Measurements from ENCODE around the gene ACKR1.
A peak's percentile ranks its signal among the peaks of the same experiment; 100 is the strongest.

ACKR1 gene

DNA sequence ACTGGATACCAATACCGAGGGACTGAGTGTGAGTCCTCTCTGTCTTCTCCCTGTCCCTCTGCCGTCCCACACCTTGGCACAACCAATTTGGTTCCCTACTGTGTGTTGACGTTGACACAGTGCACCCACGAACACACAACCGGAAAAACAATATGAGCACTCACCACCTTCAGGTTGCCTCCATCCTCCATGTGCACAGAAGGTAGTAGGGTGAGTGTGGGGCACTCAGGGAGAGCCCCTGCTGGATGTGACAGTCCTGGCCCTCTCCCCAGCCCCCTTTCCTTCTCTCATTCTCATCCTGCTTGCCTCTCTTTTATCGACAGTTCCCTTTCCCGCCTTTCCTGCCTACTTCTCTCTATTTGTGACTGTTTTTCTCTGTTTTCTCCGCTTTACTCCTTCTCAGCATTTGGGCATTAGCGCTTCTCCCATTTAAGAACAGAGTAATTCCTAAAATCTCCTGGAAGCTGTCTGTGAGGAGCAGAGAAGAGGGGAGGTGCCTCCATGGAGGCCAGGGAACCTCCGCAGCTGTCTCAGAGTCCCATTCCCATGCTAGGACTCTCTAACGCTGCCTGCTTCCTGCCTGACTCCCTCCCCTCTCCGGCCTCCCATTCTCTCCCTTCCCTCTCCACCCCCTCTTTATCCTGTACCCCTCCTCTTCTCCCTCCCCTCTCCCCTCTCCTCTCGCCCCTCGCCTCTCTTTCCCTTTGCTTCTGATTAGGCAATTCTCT, 16.9 kb upstream of the ACKR1 start:
- no peaks in the 10 kb centered on the region for H3K9me3 ChIP-seq (ENCODE audit: control insufficient read depth, insufficient read depth, low read depth, low read length)
- H3K4me3 ChIP-seq (ENCODE audit: low read depth, low read length) = peak overlapping the region; percentile 70
- H3K27ac ChIP-seq (ENCODE audit: low read depth, low read length) = no peak overlapping the region
- H3K36me3 ChIP-seq (ENCODE audit: control insufficient read depth, insufficient read depth, low read length) = no peaks in the 10 kb centered on the region
- peaks cover 8% of the 10 kb centered on the region for H3K4me1 ChIP-seq (ENCODE audit: control insufficient read depth, insufficient read depth, low read length)
- H3K9ac ChIP-seq (ENCODE audit: low read length) = peak overlapping the region; percentile 24
- H3K27me3 ChIP-seq (ENCODE audit: control insufficient read depth, insufficient read depth, low read length) = peaks cover 30% of the 10 kb centered on the region; the same call in 1 of the 2 replicates

DNA sequence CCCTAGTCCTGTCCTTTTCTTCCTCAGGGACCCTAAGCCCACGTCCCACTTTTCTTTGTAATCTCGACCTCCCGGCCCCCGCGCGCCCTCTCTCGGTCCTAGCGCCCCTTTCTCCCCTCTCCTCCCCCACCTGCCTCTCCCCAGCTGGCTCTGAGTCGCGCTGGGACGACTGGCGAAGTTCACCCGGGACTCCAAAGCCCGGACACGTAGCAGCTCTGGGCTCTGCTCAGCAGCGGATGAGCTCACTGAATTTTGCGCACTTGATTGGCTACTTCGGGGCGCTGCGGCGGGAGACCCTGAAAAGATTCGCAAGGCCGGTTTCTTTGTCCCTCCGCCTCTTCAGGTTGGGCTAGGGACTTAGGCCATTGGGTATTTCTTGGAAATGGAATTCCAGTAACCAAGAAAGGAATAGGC, 16.3 kb upstream of the ACKR1 start:
- H3K4me3 ChIP-seq (ENCODE audit: low read depth, low read length) = peak overlapping the region; percentile 70
- no peaks in the 10 kb centered on the region for H3K36me3 ChIP-seq (ENCODE audit: control insufficient read depth, insufficient read depth, low read length)
- peaks cover 8% of the 10 kb centered on the region for H3K4me1 ChIP-seq (ENCODE audit: control insufficient read depth, insufficient read depth, low read length)
- H3K27me3 ChIP-seq (ENCODE audit: control insufficient read depth, insufficient read depth, low read length) = peaks cover 30% of the 10 kb centered on the region; the same call in 1 of the 2 replicates
- no peak overlapping the region for H3K27ac ChIP-seq (ENCODE audit: low read depth, low read length)
- H3K9ac ChIP-seq (ENCODE audit: low read length) = peak overlapping the region; percentile 24
- no peaks in the 10 kb centered on the region for H3K9me3 ChIP-seq (ENCODE audit: control insufficient read depth, insufficient read depth, low read depth, low read length)

- Histone ChIP-seq H3K36me3 (ENCODE audit: control insufficient read depth, insufficient read depth, low read length) (no peaks in the 10 kb centered on the region), H3K27me3 (ENCODE audit: control insufficient read depth, insufficient read depth, low read length) (peaks cover 30% of the 10 kb centered on the region; the same call in 1 of the 2 replicates), H3K4me1 (ENCODE audit: control insufficient read depth, insufficient read depth, low read length) (peaks cover 8% of the 10 kb centered on the region), H3K27ac (ENCODE audit: low read depth, low read length) (no peak overlapping the region), H3K4me3 (ENCODE audit: low read depth, low read length) (no peak overlapping the region), H3K9ac (ENCODE audit: low read length) (no peak overlapping the region), H3K9me3 (ENCODE audit: control insufficient read depth, insufficient read depth, low read depth, low read length) (no peaks in the 10 kb centered on the region)
Measured at GRCh38 chr1:159190441-159190840, 14.2 kb upstream of the ACKR1 start.

GRCh38 chr1:159196543-159196942, 8.1 kb upstream of the ACKR1 start:
- Histone ChIP-seq H3K9ac (ENCODE audit: low read length) (no peak overlapping the region), H3K4me1 (ENCODE audit: control insufficient read depth, insufficient read depth, low read length) (0 out of 2 replicates have a peak, but pooled peaks cover 2% of the 10 kb centered on the region), H3K4me3 (ENCODE audit: low read depth, low read length) (no peak overlapping the region), H3K27ac (ENCODE audit: low read depth, low read length) (no peak overlapping the region), H3K9me3 (ENCODE audit: control insufficient read depth, insufficient read depth, low read depth, low read length) (no peaks in the 10 kb centered on the region), H3K36me3 (ENCODE audit: control insufficient read depth, insufficient read depth, low read length) (no peaks in the 10 kb centered on the region), H3K27me3 (ENCODE audit: control insufficient read depth, insufficient read depth, low read length) (no peaks in the 10 kb centered on the region)

GRCh38 chr1:159197561-159198557, 6.8 kb upstream of the ACKR1 start:
- 0 out of 2 replicates have a peak, but pooled peaks cover 2% of the 10 kb centered on the region for H3K4me1 ChIP-seq (ENCODE audit: control insufficient read depth, insufficient read depth, low read length)
- H3K36me3 ChIP-seq (ENCODE audit: control insufficient read depth, insufficient read depth, low read length) = no peaks in the 10 kb centered on the region
- H3K9me3 ChIP-seq (ENCODE audit: control insufficient read depth, insufficient read depth, low read depth, low read length) = no peaks in the 10 kb centered on the region
- no peak overlapping the region for H3K9ac ChIP-seq (ENCODE audit: low read length)
- no peaks in the 10 kb centered on the region for H3K27me3 ChIP-seq (ENCODE audit: control insufficient read depth, insufficient read depth, low read length)
- H3K4me3 ChIP-seq (ENCODE audit: low read depth, low read length) = no peak overlapping the region
- H3K27ac ChIP-seq (ENCODE audit: low read depth, low read length) = no peak overlapping the region

- no peak overlapping the region for H3K4me3 ChIP-seq (ENCODE audit: low read depth, low read length)
- no peak overlapping the region for H3K9ac ChIP-seq (ENCODE audit: low read length)
- no peaks in the 10 kb centered on the region for H3K9me3 ChIP-seq (ENCODE audit: control insufficient read depth, insufficient read depth, low read depth, low read length)
- 0 out of 2 replicates have a peak, but pooled peaks cover 2% of the 10 kb centered on the region for H3K4me1 ChIP-seq (ENCODE audit: control insufficient read depth, insufficient read depth, low read length)
- peaks cover 7% of the 10 kb centered on the region for H3K27me3 ChIP-seq (ENCODE audit: control insufficient read depth, insufficient read depth, low read length)
- H3K27ac ChIP-seq (ENCODE audit: low read depth, low read length) = no peak overlapping the region
- H3K36me3 ChIP-seq (ENCODE audit: control insufficient read depth, insufficient read depth, low read length) = no peaks in the 10 kb centered on the region
Measured at GRCh38 chr1:159199901-159200300, 4.8 kb upstream of the ACKR1 start.

DNA sequence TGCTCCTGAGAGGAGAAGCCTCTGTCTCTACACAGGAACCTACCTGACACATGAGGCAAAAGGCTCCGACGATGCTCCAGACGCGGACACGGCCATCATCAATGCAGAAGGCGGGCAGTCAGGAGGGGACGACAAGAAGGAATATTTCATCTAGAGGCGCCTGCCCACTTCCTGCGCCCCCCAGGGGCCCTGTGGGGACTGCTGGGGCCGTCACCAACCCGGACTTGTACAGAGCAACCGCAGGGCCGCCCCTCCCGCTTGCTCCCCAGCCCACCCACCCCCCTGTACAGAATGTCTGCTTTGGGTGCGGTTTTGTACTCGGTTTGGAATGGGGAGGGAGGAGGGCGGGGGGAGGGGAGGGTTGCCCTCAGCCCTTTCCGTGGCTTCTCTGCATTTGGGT, 3.9 kb upstream of the ACKR1 start:
- no peak overlapping the region for H3K4me3 ChIP-seq (ENCODE audit: low read depth, low read length)
- 0 out of 2 replicates have a peak, but pooled peaks cover 2% of the 10 kb centered on the region for H3K4me1 ChIP-seq (ENCODE audit: control insufficient read depth, insufficient read depth, low read length)
- H3K36me3 ChIP-seq (ENCODE audit: control insufficient read depth, insufficient read depth, low read length) = no peaks in the 10 kb centered on the region
- no peaks in the 10 kb centered on the region for H3K9me3 ChIP-seq (ENCODE audit: control insufficient read depth, insufficient read depth, low read depth, low read length)
- no peak overlapping the region for H3K27ac ChIP-seq (ENCODE audit: low read depth, low read length)
- H3K27me3 ChIP-seq (ENCODE audit: control insufficient read depth, insufficient read depth, low read length) = peaks cover 7% of the 10 kb centered on the region
- no peak overlapping the region for H3K9ac ChIP-seq (ENCODE audit: low read length)

DNA sequence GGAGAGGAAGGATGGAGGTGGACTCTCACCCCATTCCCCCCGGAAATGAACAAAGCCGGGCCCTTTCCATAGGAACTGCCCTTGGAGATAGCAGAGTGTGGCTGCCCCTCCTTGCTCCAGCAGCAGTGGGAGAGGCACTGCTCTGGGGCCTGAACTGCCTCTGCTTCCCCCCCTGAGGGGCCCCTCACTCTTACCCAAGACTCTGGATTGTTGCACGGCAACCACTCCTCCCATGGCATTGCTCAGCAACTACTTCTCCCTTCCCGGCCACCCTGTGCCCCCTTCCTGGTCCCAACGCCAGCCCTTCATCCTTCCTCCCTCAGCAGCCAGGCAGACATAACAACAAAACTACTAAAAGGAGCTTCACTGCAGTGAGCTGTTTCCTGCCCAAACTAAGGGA, 3.0 kb upstream of the ACKR1 start:
- 0 out of 2 replicates have a peak, but pooled peaks cover 2% of the 10 kb centered on the region for H3K4me1 ChIP-seq (ENCODE audit: control insufficient read depth, insufficient read depth, low read length)
- no peaks in the 10 kb centered on the region for H3K9me3 ChIP-seq (ENCODE audit: control insufficient read depth, insufficient read depth, low read depth, low read length)
- H3K9ac ChIP-seq (ENCODE audit: low read length) = no peak overlapping the region
- H3K27ac ChIP-seq (ENCODE audit: low read depth, low read length) = no peak overlapping the region
- peaks cover 14% of the 10 kb centered on the region for H3K27me3 ChIP-seq (ENCODE audit: control insufficient read depth, insufficient read depth, low read length)
- no peak overlapping the region for H3K4me3 ChIP-seq (ENCODE audit: low read depth, low read length)
- no peaks in the 10 kb centered on the region for H3K36me3 ChIP-seq (ENCODE audit: control insufficient read depth, insufficient read depth, low read length)

GRCh38 chr1:159203610-159204009, 1.1 kb upstream of the ACKR1 start:
- no peaks in the 10 kb centered on the region for H3K4me1 ChIP-seq (ENCODE audit: control insufficient read depth, insufficient read depth, low read length)
- H3K36me3 ChIP-seq (ENCODE audit: control insufficient read depth, insufficient read depth, low read length) = no peaks in the 10 kb centered on the region
- peaks cover 27% of the 10 kb centered on the region for H3K27me3 ChIP-seq (ENCODE audit: control insufficient read depth, insufficient read depth, low read length)
- H3K27ac ChIP-seq (ENCODE audit: low read depth, low read length) = no peak overlapping the region
- H3K4me3 ChIP-seq (ENCODE audit: low read depth, low read length) = no peak overlapping the region
- H3K9ac ChIP-seq (ENCODE audit: low read length) = no peak overlapping the region
- no peaks in the 10 kb centered on the region for H3K9me3 ChIP-seq (ENCODE audit: control insufficient read depth, insufficient read depth, low read depth, low read length)

DNA sequence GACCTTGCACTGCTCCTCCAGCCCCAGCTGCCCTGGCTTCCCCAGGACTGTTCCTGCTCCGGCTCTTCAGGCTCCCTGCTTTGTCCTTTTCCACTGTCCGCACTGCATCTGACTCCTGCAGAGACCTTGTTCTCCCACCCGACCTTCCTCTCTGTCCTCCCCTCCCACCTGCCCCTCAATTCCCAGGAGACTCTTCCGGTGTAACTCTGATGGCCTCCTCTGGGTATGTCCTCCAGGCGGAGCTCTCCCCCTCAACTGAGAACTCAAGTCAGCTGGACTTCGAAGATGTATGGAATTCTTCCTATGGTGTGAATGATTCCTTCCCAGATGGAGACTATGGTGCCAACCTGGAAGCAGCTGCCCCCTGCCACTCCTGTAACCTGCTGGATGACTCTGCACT, 550 bp downstream of the ACKR1 start:
- no peaks in the 10 kb centered on the region for H3K9me3 ChIP-seq (ENCODE audit: control insufficient read depth, insufficient read depth, low read depth, low read length)
- no peaks in the 10 kb centered on the region for H3K4me1 ChIP-seq (ENCODE audit: control insufficient read depth, insufficient read depth, low read length)
- H3K4me3 ChIP-seq (ENCODE audit: low read depth, low read length) = no peak overlapping the region
- peaks cover 31% of the 10 kb centered on the region for H3K27me3 ChIP-seq (ENCODE audit: control insufficient read depth, insufficient read depth, low read length)
- H3K9ac ChIP-seq (ENCODE audit: low read length) = no peak overlapping the region
- no peak overlapping the region for H3K27ac ChIP-seq (ENCODE audit: low read depth, low read length)
- H3K36me3 ChIP-seq (ENCODE audit: control insufficient read depth, insufficient read depth, low read length) = no peaks in the 10 kb centered on the region

GRCh38 chr1:159206110-159206509, 1.4 kb downstream of the ACKR1 start:
- Histone ChIP-seq H3K9ac (ENCODE audit: low read length) (no peak overlapping the region), H3K4me1 (ENCODE audit: control insufficient read depth, insufficient read depth, low read length) (peaks cover 3% of the 10 kb centered on the region; the same call in 1 of the 2 replicates), H3K36me3 (ENCODE audit: control insufficient read depth, insufficient read depth, low read length) (no peaks in the 10 kb centered on the region), H3K27ac (ENCODE audit: low read depth, low read length) (no peak overlapping the region), H3K27me3 (ENCODE audit: control insufficient read depth, insufficient read depth, low read length) (peaks cover 31% of the 10 kb centered on the region), H3K9me3 (ENCODE audit: control insufficient read depth, insufficient read depth, low read depth, low read length) (no peaks in the 10 kb centered on the region), H3K4me3 (ENCODE audit: low read depth, low read length) (no peak overlapping the region)
